MM.1S (cell line): ENCODE data around the gene ECHS1.

Source experiments
- DNase-seq: peaks from one replicate; pipeline ENCODE4 v3.0.0-alpha.2; 2015
- H2AFZ ChIP-seq: fragments of 300-600 bp; sonication (generic); 2 replicates; pipeline ENCODE4 v1.6.0; 2016; ENCODE audit warnings: antibody characterized with exemption, low read length
- H3F3A ChIP-seq: fragments of 300-600 bp; sonication (generic); 2 replicates; pipeline ENCODE4 v1.6.1; 2016; ENCODE audit warnings: mild to moderate bottlenecking, antibody characterized with exemption, low read length, moderate library complexity, mixed read lengths; ENCODE audit not compliant: insufficient read depth
- H3K27ac ChIP-seq: fragments of 300-600 bp; sonication (generic); 2 replicates; pipeline ENCODE4 v1.5.1; 2016; ENCODE audit warnings: mild to moderate bottlenecking, low read length
- H3K27me3 ChIP-seq: fragments of 300-600 bp; sonication (generic); replicated peaks from 2 replicates; pipeline ENCODE4 v1.6.0; 2016; ENCODE audit warnings: low read length; ENCODE audit not compliant: insufficient read depth
- H3K36me3 ChIP-seq: fragments of 300-600 bp; sonication (generic); replicated peaks from 2 replicates; pipeline ENCODE4 v1.6.1; 2016; ENCODE audit warnings: mild to moderate bottlenecking, low read length, mixed read lengths; ENCODE audit not compliant: insufficient read depth
- H3K4me1 ChIP-seq: fragments of 300-600 bp; sonication (generic); 2 replicates; pipeline ENCODE4 v1.6.1; 2016; ENCODE audit warnings: low read length, mixed read lengths
- H3K4me2 ChIP-seq: fragments of 300-600 bp; sonication (generic); 2 replicates; pipeline ENCODE4 v1.6.0; 2016; ENCODE audit warnings: low read depth, low read length
- H3K4me3 ChIP-seq: fragments of 300-600 bp; sonication (generic); 2 replicates; pipeline ENCODE4 v1.5.1; 2016; ENCODE audit warnings: low read length, mixed read lengths
- H3K79me2 ChIP-seq: fragments of 300-600 bp; sonication (generic); 2 replicates; pipeline ENCODE4 v1.6.1; 2016; ENCODE audit warnings: mixed run types, low read length, mixed read lengths
- H3K9ac ChIP-seq: fragments of 300-600 bp; sonication (generic); 2 replicates; pipeline ENCODE4 v1.6.1; 2016; ENCODE audit warnings: low read length, mixed read lengths
- H3K9me2 ChIP-seq: fragments of 300-600 bp; sonication (generic); replicated peaks from 2 replicates; pipeline ENCODE4 v1.6.1; 2016; ENCODE audit warnings: mild to moderate bottlenecking, low read length, mixed read lengths; ENCODE audit not compliant: insufficient read depth
- H3K9me3 ChIP-seq: fragments of 300-600 bp; sonication (generic); replicated peaks from 2 replicates; pipeline ENCODE4 v1.6.1; 2016; ENCODE audit warnings: mild to moderate bottlenecking, low read length, mixed read lengths; ENCODE audit not compliant: insufficient read depth
- H4K20me1 ChIP-seq: fragments of 300-600 bp; sonication (generic); 2 replicates; pipeline ENCODE4 v1.6.1; 2016; ENCODE audit warnings: mild to moderate bottlenecking, low read length, moderate library complexity, mixed read lengths; ENCODE audit not compliant: insufficient read depth
- CTCF ChIP-seq: fragments of 300-600 bp; sonication (generic); IDR thresholded peaks from 2 replicates; pipeline ENCODE4 v1.5.1; 2016; ENCODE audit warnings: antibody characterized with exemption, low read length, mixed read lengths
- EZH2 ChIP-seq: fragments of 300-600 bp; sonication (generic); optimal IDR thresholded peaks from 2 replicates; pipeline ENCODE3; 2017; ENCODE audit warnings: low read depth, mild to moderate bottlenecking, antibody characterized with exemption, low read length, mixed read lengths
- EZH2phosphoT487 ChIP-seq: fragments of 300-600 bp; sonication (generic); IDR thresholded peaks from 2 replicates; pipeline ENCODE4 v1.6.1; 2018; ENCODE audit warnings: antibody characterized with exemption, low read length

ECHS1 gene

GRCh38 chr10:133397938-133398337 is 24.8 kb upstream of the ECHS1 start:
- Histone ChIP-seq H4K20me1 (no peaks in the 10 kb centered on the region), H3K9me2 (no peaks in the 10 kb centered on the region), H3K4me1 (peaks cover 22% of the 10 kb centered on the region), H3K9ac (no peak overlapping the region), H3K4me3 (no peak overlapping the region), H3K79me2 (peaks cover 55% of the 10 kb centered on the region), H3K36me3 (peaks cover 12% of the 10 kb centered on the region), H3K4me2 (no peak overlapping the region), H3K9me3 (no peaks in the 10 kb centered on the region), H3F3A (peaks cover 19% of the 10 kb centered on the region), H3K27ac (no peak overlapping the region), H2AFZ (no peak overlapping the region), H3K27me3 (no peaks in the 10 kb centered on the region)
- TF ChIP-seq EZH2phosphoT487 (no peak), EZH2 (no peak), CTCF (no peak)
- no peak for DNase-seq

DNA sequence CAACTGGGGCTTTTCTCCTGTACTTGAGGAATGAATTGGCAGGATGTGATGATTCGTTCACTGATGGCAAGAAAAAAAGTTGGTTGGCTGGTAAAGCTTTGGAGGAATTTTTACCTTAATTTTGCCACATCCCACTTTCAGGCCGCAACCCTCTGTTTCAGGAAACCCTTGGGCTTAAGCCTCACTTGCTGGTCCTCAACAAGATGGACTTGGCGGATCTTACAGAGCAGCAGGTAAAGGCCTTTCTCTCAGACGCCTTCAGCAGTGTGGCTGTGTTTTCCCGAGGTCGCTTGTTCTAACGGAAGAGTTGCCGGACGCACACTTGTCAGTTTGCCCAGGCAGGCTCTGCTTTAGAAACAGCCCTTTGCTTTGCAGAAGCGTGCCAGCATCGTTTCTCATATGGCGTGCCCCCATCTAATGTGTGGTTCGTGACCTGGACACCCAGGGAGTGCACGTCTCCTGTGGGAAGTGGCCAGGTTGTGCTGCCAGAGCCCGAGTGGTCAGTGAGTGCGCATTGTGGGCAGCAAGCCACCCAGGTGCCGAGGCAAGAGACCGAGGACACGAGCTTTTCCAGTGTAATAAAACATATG is 23.0 kb upstream of the ECHS1 start:
- no peak overlapping the region for H3K27ac ChIP-seq
- no peak overlapping the region for H2AFZ ChIP-seq
- H3K79me2 ChIP-seq, result peaks cover 42% of the 10 kb centered on the region
- peaks cover 14% of the 10 kb centered on the region for H3F3A ChIP-seq
- H3K9me3 ChIP-seq, result no peaks in the 10 kb centered on the region
- no peak for DNase-seq
- H3K36me3 ChIP-seq, result peaks cover 2% of the 10 kb centered on the region; the same call in 1 of the 2 replicates
- H4K20me1 ChIP-seq, result no peaks in the 10 kb centered on the region
- TF ChIP-seq EZH2 (no peak), EZH2phosphoT487 (no peak)
- no peaks in the 10 kb centered on the region for H3K27me3 ChIP-seq
- no peak overlapping the region for H3K9ac ChIP-seq
- H3K4me3 ChIP-seq, result no peak overlapping the region
- H3K9me2 ChIP-seq, result no peaks in the 10 kb centered on the region
- H3K4me2 ChIP-seq, result no peak overlapping the region
- H3K4me1 ChIP-seq, result peaks cover 21% of the 10 kb centered on the region

DNA sequence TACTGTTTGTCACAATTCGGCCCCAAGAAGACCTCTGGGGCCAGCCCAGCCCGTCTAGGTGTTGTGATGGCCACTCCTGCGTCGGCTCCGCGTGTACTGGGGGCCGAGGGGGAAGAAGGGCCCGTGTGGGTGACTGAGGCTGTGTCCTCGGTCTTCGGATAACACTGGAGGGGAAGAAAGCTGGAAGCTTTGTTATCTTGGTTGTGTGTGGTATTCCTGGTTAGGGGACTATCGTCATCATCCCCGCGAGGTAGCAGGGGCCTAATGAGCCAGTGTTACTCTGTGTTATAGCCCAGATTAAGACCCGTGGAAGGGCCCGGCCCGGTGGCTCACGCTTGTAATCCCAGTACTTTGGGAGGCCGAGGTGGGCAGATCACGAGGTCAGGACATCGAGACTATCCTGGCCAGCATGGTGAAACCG is 21.7 kb upstream of the ECHS1 start:
- Histone ChIP-seq H3F3A (peaks cover 13% of the 10 kb centered on the region), H3K9ac (peak overlapping the region; percentile 93), H3K4me1 (peaks cover 24% of the 10 kb centered on the region), H3K9me2 (no peaks in the 10 kb centered on the region), H3K27ac (peak overlapping the region; percentile 80; the same call in 1 of the 2 replicates), H3K27me3 (no peaks in the 10 kb centered on the region), H3K9me3 (no peaks in the 10 kb centered on the region), H2AFZ (peak overlapping the region; percentile 63), H3K4me2 (peak overlapping the region; percentile 85), H3K36me3 (peaks cover 2% of the 10 kb centered on the region; the same call in 1 of the 2 replicates), H3K79me2 (peaks cover 43% of the 10 kb centered on the region), H3K4me3 (peak overlapping the region; percentile 94), H4K20me1 (no peaks in the 10 kb centered on the region)
- TF ChIP-seq CTCF (no peak), EZH2phosphoT487 (no peak), EZH2 (no peak)
- no peak for DNase-seq

DNA sequence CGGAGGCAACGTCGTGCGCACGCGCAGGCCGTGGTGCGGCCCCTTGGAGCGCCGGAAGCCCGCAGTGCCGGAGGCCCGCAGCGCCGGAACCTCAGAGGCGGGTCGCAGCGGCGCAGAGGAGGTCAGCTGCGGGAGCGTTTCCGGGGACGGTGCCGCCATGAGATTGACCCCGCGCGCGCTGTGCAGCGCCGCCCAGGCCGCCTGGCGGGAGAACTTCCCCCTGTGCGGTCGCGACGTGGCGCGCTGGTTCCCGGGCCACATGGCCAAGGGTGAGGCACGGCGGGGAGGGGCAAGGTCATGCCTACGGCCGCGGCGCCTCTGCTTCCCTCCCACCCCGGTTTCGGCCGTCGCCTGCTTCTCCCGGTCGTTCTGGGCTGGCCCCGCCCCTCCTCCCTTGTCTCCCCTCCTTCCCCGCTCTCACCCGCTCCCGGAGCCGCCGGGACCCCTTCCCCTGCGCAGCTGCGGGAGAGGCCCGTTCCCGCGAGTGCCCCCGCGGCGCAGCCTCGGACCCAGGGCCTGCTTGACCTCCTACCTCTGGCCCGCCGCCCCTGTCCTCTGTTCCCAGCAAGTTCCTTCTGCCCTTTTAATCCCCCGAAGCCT is 21.0 kb upstream of the ECHS1 start, which contains the start of gene MTG1:
Gene MTG1, plus strand, starts transcription at position 94 of the 600 bp plus-strand sequence. Its CDS starts 64 bp downstream, at position 158.
- peak within 1 kb of the TSS; percentile 93 for H3K9ac ChIP-seq
- H2AFZ ChIP-seq, result peak within 1 kb of the TSS; percentile 63
- no peaks in the 10 kb centered on the region for H4K20me1 ChIP-seq
- H3K79me2 ChIP-seq, result peaks cover 39% of the 10 kb centered on the region
- no peaks in the 10 kb centered on the region for H3K9me3 ChIP-seq
- H3K27ac ChIP-seq, result peak within 1 kb of the TSS; percentile 80
- peaks cover 18% of the 10 kb centered on the region for H3F3A ChIP-seq
- H3K4me3 ChIP-seq, result peak within 1 kb of the TSS; percentile 94
- peak within 1 kb of the TSS; percentile 85 for H3K4me2 ChIP-seq
- peak; percentile 95 for DNase-seq
- no peak for TF ChIP-seq EZH2
- TF ChIP-seq EZH2phosphoT487, result no peak
- no peak for TF ChIP-seq CTCF
- no peaks in the 10 kb centered on the region for H3K27me3 ChIP-seq
- H3K9me2 ChIP-seq, result no peaks in the 10 kb centered on the region
- no peaks in the 10 kb centered on the region; the same call in 1 of the 2 replicates for H3K36me3 ChIP-seq
- H3K4me1 ChIP-seq, result peaks cover 18% of the 10 kb centered on the region
